ENCODE data around the gene CEP170B.
"Not testable (repeated sequence)": the region's sequence is repeated elsewhere in the genome, so short reads cannot be mapped to it uniquely, and the experiment has no call there.

CEP170B gene

DNA sequence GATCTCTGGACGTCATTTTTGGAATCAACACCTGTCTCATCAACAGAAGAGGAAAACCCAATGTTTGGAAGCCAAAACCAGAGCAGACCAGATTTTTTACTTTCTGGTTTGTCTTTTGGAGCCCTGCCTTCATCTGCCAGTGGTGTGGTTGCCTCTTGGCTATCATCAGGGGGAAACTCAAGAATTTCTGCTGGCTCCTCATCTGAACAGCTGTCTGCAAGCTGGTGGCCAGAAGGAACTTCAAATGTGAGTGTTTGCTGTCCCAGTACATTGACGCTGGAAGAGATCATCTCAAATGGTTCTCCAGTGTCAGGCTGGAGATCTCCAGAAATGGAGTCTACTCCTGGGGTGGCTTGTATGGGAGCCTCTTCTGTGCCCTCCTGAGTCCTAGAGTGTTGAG lies 73.4 kb downstream of the CEP170B start:
- TF ChIP-seq, protein P1, sequence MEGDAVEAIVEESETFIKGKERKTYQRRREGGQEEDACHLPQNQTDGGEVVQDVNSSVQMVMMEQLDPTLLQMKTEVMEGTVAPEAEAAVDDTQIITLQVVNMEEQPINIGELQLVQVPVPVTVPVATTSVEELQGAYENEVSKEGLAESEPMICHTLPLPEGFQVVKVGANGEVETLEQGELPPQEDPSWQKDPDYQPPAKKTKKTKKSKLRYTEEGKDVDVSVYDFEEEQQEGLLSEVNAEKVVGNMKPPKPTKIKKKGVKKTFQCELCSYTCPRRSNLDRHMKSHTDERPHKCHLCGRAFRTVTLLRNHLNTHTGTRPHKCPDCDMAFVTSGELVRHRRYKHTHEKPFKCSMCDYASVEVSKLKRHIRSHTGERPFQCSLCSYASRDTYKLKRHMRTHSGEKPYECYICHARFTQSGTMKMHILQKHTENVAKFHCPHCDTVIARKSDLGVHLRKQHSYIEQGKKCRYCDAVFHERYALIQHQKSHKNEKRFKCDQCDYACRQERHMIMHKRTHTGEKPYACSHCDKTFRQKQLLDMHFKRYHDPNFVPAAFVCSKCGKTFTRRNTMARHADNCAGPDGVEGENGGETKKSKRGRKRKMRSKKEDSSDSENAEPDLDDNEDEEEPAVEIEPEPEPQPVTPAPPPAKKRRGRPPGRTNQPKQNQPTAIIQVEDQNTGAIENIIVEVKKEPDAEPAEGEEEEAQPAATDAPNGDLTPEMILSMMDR (IDR thresholded peaks at IDR 0.05; ENCODE audit: insufficient read depth, low read depth, low read length, missing control alignments) = no peak
- DNase-seq (ENCODE audit: low read depth) = no peak
- H3K4me3 ChIP-seq (ENCODE audit: low read depth, low read length) = no peak overlapping the region

DNA sequence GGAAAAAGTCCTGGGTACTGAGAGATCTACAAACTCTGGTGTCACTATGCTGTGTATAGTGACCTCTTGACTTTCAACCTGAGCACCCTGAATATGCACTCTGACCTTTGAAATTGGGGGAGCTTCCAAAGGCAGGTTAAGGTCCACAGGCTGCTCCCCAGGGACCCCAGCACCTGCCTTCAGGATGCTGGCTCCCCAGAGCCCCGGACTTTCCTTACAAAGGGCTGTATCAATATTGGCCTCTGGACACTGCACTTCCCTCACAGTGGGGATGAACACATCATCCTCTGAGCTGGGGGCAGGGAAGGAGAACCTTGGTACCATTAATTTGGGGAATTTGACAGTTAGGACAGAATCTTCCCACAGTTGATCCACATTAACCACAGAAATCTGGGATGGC lies 73.9 kb downstream of the CEP170B start:
- TF ChIP-seq, protein P1 (IDR thresholded peaks at IDR 0.05; ENCODE audit: insufficient read depth, low read depth, low read length, missing control alignments) = no peak
- no peak for DNase-seq (ENCODE audit: low read depth)
- no peak overlapping the region for H3K4me3 ChIP-seq (ENCODE audit: low read depth, low read length)

DNA sequence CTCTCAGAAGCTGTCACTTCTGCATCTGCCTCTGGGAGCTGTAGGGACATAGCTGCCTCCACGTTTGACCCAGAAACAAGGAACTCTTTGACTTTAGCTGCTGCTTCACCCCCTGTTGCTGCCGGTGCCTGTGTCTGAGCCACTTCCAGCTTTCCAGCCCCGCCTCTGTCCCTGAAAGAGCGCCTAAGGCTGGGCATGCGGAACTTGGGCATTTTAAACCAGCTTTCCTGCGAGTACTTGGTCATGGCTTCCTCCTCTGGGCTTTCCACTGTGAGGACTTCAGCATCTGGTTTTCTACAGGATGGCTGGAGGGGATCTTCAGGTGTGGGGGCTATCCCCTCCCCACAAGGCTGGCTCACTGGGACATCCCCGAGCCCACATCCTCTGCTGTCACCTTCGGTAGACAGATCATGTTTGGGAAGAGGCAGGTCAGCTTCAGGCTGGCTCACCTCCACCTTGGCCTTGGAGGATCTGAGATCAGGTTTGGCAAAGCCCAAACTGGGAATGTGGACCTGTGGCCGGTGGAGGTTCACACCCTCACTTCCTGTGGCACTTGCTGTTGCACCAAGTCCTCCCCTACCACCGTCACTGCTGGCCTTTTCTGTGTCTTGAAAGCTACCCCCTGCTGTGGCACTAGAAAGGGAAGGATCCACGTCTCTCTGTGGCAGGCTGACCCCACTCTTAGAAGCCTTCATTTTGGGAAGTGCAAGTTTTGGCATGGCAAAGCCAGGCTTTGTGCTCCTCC lies 74.8 kb downstream of the CEP170B start:
- TF ChIP-seq, protein P1 (IDR thresholded peaks at IDR 0.05; ENCODE audit: insufficient read depth, low read depth, low read length, missing control alignments) = no peak
- no peak for DNase-seq (ENCODE audit: low read depth)

DNA sequence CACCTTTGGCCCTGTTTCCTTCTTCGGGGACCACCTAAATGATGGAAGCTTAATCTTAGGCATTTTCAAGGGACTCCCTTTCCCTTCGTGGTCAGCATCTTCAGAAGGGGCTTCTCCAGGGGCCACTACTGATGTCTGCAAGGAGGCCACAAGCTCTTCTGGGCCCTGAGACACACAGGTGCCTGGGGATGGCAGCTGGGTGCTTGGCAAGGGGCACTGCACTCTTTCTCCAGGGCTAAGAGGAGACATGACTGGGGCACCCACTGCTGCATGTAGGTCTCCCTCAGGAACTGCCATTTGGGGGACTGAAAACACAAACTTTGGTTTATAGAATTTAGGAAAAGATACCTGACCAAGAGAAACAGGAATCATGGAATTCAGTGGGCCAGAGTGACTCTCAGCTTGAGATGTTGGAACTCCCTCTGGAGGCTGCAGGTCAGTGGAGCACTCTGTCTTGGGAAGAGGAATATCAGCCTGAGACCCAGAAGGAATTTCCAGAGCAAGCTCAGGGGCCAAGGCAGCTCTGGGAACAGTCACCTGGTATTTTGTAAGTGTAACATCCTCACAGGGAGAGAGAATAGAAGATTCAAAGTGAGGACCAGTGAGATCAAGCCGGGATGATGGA lies 75.6 kb downstream of the CEP170B start:
- H3K4me3 ChIP-seq (ENCODE audit: low read depth, low read length) = no peak overlapping the region
- DNase-seq (ENCODE audit: low read depth) = no peak
- TF ChIP-seq, protein P1 (IDR thresholded peaks at IDR 0.05; ENCODE audit: insufficient read depth, low read depth, low read length, missing control alignments) = no peak

More for the DNA sequence above, 74.8 kb downstream of the CEP170B start:
- H3K4me3 ChIP-seq (ENCODE audit: low read depth, low read length) = no peak overlapping the region

DNA sequence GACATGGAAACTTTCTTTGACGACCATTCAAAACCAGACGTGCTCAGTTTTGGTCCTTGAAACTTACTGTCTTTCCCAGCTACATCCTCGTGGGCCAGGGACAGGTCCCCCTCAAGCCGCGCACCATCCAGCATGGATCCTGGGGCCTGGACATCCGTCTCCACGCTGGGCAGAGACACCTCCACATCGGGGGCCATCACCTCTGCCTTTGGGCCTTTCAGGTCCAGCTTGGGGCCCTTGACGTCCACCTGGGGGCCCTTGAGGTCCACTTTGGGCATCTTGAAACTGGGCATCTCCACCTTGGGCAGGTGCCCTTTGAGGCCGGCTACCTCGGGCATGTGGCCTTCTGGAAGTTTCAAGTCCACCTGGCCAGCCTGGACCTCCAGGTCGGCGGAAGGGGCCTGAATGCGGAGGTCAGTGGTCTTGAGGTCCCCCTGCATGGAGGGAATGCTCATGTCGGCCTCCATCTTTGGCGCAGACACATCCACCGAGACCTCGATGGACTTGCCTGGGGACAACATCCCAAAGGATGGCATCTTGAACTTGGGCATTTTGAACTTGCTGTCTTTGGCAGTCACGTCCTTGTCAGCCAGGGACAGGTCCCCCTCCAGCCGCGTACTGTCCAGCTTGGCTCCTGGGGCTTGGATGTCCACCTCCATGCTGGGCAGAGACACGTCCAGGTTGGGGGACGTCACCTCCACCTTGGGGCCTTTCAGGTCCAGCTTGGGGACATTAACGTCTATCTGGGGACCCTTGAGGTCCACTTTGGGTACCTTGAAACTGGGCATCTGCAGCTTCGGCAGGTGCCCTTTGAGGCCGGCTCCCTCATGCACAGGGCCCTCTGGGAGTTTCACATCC lies 76.7 kb downstream of the CEP170B start:
- no peak for DNase-seq (ENCODE audit: low read depth)
- TF ChIP-seq, protein P1 (IDR thresholded peaks at IDR 0.05; ENCODE audit: insufficient read depth, low read depth, low read length, missing control alignments) = no peak
- no peak overlapping the region for H3K4me3 ChIP-seq (ENCODE audit: low read depth, low read length)

DNA sequence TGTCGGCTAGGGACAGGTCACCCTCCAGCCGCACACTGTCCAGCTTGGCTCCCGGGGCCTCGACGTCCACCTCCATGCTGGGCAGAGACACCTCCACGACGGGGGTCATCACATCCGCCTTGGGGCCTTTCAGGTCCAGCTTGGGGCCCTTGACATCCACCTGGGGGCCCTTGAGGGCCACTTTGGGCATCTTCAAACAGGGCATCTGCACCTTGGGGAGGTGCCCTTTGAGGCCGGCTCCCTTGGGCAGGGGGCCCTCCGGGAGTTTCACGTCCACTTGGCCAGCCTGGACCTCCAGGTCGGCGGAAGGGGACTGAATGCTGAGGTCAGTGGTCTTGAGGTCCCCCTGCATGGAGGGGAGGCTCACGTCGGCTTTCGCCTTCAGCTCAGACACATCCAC lies 77.5 kb downstream of the CEP170B start:
- DNase-seq (ENCODE audit: low read depth) = no peak
- TF ChIP-seq, protein P1 (IDR thresholded peaks at IDR 0.05; ENCODE audit: insufficient read depth, low read depth, low read length, missing control alignments) = no peak
- no peak overlapping the region for H3K4me3 ChIP-seq (ENCODE audit: low read depth, low read length)

DNA sequence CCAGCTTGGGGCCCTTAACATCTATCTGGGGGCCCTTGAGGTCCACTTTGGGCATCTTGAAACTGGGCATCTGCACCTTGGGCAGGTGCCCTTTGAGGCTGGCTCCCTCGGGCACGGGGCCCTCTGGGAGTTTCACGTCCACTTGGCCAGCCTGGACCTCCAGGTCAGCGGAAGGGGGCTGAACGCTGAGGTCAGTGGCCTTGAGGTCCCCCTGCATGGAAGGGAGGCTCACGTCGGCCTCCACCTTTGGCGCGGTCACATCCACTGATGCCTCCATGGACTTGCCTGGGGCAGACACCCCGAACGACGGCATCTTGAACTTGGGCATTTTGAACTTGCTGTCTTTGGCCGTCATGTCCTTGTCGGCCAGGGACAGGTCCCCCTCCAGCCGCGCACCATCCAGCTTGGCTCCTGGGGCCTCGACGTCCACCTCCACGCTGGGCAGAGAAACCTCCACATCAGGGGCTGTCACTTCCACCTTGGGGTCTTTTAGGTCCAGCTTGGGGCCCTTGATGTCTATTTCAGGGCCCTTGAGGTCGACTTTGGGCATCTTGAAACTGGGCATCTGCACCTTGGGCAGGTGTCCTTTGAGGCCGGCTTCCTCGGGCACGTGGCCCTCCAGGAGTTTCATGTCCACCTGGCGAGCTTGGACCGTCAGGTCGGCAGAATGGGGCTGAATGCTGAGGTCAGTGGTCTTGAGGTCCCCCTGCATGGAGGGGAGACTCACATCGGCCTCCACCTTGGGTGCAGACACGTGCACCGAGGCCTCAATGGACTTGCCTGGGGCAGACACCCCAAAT lies 78.3 kb downstream of the CEP170B start:
- DNase-seq (ENCODE audit: low read depth); H3K4me3 ChIP-seq (ENCODE audit: low read depth, low read length): not testable (repeated sequence)

DNA sequence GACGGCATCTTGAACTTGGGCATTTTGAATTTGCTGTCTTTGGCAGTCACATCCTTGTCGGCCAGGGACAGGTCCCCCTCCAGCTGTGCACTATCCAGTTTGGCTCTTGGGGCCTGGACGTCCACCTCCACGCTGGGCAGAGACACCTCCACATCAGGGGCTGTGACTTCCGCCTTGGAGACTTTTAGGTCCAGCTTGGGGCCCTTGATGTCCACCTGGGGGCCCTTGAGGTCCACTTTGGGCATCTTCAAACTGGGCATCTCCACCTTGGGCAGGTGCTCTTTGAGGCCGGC lies 78.9 kb downstream of the CEP170B start:
- not testable (repeated sequence) for DNase-seq (ENCODE audit: low read depth); H3K4me3 ChIP-seq (ENCODE audit: low read depth, low read length)

DNA sequence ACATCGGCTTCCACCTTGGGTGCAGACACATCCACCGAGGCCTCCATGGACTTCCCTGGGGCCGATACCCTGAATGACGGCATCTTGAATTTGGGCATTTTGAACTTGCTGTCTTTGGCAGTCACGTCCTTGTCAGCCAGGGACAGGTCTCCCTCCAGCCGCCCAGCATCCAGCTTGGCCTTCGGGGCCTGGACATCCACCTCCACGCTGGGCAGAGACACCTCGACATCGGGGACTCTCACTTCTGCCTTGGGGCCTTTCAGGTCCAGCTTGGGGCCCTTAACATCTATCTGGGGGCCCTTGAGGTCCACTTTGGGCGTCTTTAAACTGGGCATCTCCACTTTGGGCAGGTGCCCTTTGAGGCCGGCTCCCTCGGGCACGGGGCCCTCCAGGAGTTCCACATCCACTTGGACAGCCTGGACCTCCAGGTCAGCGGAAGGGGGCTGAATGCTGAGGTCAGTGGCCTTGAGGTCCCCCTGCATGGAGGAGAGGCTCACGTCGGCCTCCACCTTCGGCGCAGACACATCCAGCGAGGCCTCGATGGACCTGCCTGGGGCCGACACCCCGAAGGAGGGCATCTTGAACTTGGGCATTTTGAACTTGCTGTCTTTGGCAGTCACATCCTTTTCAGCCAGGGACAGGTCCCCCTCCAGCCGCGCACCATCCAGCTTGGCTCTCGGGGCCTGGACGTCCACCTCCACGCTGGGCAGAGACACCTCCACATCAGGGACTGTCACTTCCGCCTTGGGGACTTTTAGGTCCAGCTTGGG lies 79.6 kb downstream of the CEP170B start:
- DNase-seq (ENCODE audit: low read depth); H3K4me3 ChIP-seq (ENCODE audit: low read depth, low read length): not testable (repeated sequence)

All from GM12865 (cell line).